Inflammatory macrophage treated with lipopolysaccharide for 1 hour (primary cell): ENCODE results near the gene DBN1.
A peak's percentile ranks its signal among the peaks of the same experiment; 100 is the strongest.
"Not testable (repeated sequence)": the region's sequence is repeated elsewhere in the genome, so short reads cannot be mapped to it uniquely, and the experiment has no call there.

ENCODE experiments used
- DNase-seq, 2 donors: peaks; one replicate each; pipeline ENCODE4 v3.0.0-alpha.2; 2020 to 2022

DBN1 gene

GRCh38 chr5:177427211-177427822 is 46.1 kb downstream of the DBN1 start:
- DNase-seq, result no peak

- no peak for DNase-seq
Measured at GRCh38 chr5:177426566-177427210, 46.7 kb downstream of the DBN1 start, which contains the start of gene GRK6. Gene GRK6, plus strand, starts transcription at chr5:177426676. Its CDS starts 170 bp downstream, at chr5:177426846.

GRCh38 chr5:177425801-177426565 is 47.5 kb downstream of the DBN1 start:
- peak; percentile 100 for DNase-seq

GRCh38 chr5:177425196-177425800 is 48.1 kb downstream of the DBN1 start:
- no peak for DNase-seq

- no peak for DNase-seq
Measured at GRCh38 chr5:177423671-177424070, 49.8 kb downstream of the DBN1 start.

GRCh38 chr5:177421062-177421798 is 52.2 kb downstream of the DBN1 start:
- no peak for DNase-seq

- not testable (repeated sequence) for DNase-seq
Measured at GRCh38 chr5:177420472-177420871, 53.0 kb downstream of the DBN1 start.

- DNase-seq, result no peak
Measured at GRCh38 chr5:177419046-177419445, 54.4 kb downstream of the DBN1 start.

- not testable (repeated sequence) for DNase-seq
Measured at GRCh38 chr5:177417081-177417480, 56.4 kb downstream of the DBN1 start.

GRCh38 chr5:177414481-177414880 is 59.0 kb downstream of the DBN1 start:
- no peak for DNase-seq

- no peak for DNase-seq
Measured at GRCh38 chr5:177412603-177413233, 60.7 kb downstream of the DBN1 start.

GRCh38 chr5:177410575-177410974 is 62.9 kb downstream of the DBN1 start:
- no peak for DNase-seq

- DNase-seq, result no peak
Measured at GRCh38 chr5:177409043-177409801, 64.2 kb downstream of the DBN1 start, which contains the start of gene F12. Gene F12, minus strand, starts transcription at chr5:177409564. Its CDS starts 37 bp downstream, at chr5:177409527.
